ENCODE data around the gene ZNF646. TPM values are rescaled to one million over a fixed set of nuclear protein-coding genes. Genes with fewer than 3 reads are reported as not detected.

ZNF646 gene
- total RNA-seq, 1 donor from 2014 or later = 32.6 TPM

DNA sequence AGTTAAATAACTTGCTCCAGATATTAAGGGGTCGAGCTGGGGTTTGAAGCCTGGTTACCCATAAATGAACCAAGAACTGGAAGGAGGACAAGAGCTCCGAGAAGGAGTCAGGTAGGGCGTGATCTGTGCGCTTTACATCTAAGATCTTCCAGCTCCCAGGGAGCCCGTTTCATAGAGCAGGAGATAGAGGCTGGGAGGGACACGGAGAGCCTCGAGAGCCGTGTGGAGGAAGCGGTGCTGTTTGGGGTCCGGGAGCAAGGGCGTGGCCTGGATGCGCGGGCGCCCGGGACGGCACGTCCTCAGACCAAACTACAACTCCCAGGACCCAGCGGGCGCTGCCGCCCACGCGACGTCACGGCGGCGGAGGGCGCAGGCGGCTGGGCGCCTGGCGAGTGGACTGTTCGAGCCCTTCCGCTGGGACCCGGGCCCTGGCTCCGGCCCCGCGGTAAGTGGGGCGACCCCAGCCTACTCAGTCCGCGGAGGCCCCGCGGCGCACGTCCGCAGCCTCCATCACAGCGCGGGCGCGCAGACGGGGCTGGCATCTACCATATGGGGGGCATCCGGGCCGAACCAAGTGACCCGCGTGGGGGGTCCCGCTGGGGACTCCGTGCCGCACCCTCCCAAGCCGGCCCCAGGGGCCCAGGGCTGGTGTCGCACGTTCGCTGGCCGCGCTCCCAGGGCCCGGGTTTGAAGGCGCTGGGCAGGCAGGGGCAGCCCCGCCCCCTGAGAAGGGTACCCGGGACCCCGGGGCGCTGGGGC is 34.0 kb downstream of the ZNF646 start, which contains the start of gene BCKDK:
TSS of gene BCKDK (plus strand) at position 352 of the 759 bp plus-strand sequence. CDS start 838 bp downstream, outside the sequence.
- Mint-ChIP-seq H3K27me3 (no peaks in the 10 kb centered on the region), H3K4me1 (ENCODE audit: low read depth) (peaks cover 2% of the 10 kb centered on the region), H3K27ac (peak within 1 kb of the TSS; percentile 9), H3K36me3 (ENCODE audit: insufficient read depth) (peaks cover 6% of the 10 kb centered on the region), H3K9me3 (ENCODE audit: low read depth) (no peaks in the 10 kb centered on the region), H3K4me3 (ENCODE audit: low read depth) (peak within 1 kb of the TSS; percentile 69)
- DNase-seq (ENCODE audit: low spot score, unreplicated experiment) = no peak
- TF ChIP-seq, protein P1, sequence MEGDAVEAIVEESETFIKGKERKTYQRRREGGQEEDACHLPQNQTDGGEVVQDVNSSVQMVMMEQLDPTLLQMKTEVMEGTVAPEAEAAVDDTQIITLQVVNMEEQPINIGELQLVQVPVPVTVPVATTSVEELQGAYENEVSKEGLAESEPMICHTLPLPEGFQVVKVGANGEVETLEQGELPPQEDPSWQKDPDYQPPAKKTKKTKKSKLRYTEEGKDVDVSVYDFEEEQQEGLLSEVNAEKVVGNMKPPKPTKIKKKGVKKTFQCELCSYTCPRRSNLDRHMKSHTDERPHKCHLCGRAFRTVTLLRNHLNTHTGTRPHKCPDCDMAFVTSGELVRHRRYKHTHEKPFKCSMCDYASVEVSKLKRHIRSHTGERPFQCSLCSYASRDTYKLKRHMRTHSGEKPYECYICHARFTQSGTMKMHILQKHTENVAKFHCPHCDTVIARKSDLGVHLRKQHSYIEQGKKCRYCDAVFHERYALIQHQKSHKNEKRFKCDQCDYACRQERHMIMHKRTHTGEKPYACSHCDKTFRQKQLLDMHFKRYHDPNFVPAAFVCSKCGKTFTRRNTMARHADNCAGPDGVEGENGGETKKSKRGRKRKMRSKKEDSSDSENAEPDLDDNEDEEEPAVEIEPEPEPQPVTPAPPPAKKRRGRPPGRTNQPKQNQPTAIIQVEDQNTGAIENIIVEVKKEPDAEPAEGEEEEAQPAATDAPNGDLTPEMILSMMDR (IDR thresholded peaks at IDR 0.05; ENCODE audit: unreplicated experiment) = no peak

DNA sequence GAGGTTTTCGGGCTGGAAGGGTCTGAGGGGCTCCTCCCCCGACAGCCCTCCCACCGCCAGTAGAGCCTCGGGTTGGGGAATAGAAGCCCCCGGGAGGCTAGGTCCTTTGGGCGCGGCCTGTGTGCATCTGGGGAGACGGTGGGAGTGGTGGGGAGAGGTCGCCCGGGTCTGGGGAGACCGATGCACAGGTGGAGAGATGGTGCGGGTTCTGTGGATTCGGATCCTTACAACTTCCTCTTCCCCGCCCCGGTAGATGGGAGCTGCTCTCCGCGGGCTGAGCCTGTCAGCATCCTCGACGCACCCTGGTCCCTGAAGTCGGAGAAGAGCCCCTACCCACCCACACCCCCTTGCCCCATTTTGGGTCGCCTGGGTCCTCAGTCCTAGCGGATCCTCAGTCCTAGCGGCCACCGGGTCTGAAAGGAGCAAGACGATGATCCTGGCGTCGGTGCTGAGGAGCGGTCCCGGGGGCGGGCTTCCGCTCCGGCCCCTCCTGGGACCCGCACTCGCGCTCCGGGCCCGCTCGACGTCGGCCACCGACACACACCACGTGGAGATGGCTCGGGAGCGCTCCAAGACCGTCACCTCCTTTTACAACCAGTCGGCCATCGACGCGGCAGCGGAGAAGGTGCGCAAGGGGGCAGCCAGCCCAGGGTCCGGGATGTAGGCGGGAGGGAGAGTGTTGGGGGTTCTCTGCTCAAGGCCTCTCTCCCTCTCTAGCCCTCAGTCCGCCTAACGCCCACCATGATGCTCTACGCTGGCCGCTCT is 34.8 kb downstream of the ZNF646 start:
- Mint-ChIP-seq H3K4me3 (ENCODE audit: low read depth) (peak overlapping the region; percentile 69), H3K4me1 (ENCODE audit: low read depth) (peaks cover 2% of the 10 kb centered on the region), H3K27me3 (no peaks in the 10 kb centered on the region), H3K27ac (no peak overlapping the region), H3K36me3 (ENCODE audit: insufficient read depth) (peaks cover 6% of the 10 kb centered on the region), H3K9me3 (ENCODE audit: low read depth) (no peaks in the 10 kb centered on the region)
- no peak for DNase-seq (ENCODE audit: low spot score, unreplicated experiment)
- TF ChIP-seq, protein P1 (IDR thresholded peaks at IDR 0.05; ENCODE audit: unreplicated experiment) = no peak

DNA sequence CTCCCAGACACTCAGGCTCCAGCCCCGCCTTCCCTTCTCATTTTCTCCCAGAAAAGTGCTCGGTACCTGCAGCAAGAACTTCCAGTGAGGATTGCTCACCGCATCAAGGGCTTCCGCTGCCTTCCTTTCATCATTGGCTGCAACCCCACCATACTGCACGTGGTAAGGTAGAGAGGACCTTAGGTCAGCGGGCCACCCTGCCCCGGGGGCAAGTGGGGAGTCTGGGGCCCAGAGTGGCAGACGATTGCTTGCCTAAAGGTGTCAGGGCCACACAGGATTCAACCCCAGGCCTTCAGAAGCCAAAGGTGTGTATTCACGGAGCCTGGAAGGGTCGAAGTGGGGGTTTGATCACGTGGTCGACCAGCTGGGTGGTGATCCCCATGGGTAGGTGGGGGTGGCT is 35.4 kb downstream of the ZNF646 start:
- Mint-ChIP-seq H3K4me3 (ENCODE audit: low read depth) (peak overlapping the region; percentile 68), H3K4me1 (ENCODE audit: low read depth) (peaks cover 2% of the 10 kb centered on the region), H3K27ac (no peak overlapping the region), H3K27me3 (no peaks in the 10 kb centered on the region), H3K36me3 (ENCODE audit: insufficient read depth) (peaks cover 6% of the 10 kb centered on the region), H3K9me3 (ENCODE audit: low read depth) (no peaks in the 10 kb centered on the region)
- no peak for DNase-seq (ENCODE audit: low spot score, unreplicated experiment)
- TF ChIP-seq, protein P1 (IDR thresholded peaks at IDR 0.05; ENCODE audit: unreplicated experiment) = no peak

DNA sequence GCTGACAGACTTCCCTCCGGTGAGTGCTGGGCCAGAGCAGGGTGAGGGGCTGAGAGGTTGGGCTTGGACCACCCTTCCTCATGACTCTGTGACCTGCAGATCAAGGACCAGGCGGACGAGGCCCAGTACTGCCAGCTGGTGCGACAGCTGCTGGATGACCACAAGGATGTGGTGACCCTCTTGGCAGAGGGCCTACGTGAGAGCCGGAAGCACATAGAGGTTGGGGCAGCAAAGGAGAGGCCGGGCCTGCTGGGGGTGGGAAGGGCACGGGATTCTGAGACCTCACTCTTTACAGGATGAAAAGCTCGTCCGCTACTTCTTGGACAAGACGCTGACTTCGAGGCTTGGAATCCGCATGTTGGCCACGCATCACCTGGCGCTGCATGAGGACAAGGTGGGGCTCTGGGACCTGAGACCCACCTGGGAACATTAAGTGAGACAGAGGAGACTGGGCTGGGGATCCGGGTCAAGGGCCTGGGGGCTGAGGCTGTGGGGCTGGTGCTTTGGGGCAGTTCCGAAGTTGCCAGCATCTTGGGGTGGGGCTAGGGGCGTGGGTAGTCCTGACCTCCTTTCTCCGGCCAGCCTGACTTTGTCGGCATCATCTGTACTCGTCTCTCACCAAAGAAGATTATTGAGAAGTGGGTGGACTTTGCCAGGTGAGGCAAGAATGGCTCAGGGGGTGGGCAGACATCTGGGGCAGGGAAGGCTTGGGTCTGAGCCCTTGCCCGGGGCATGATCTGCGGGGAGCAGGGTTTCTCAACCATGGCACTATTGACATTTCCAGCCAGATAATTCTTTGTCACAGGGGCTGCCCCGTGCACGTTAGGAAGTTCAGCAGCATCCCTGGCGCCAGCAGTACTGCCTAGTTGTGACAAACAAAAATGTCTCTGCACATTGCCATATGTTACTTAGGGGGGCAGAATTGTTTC is 36.1 kb downstream of the ZNF646 start:
- peaks cover 2% of the 10 kb centered on the region for H3K4me1 Mint-ChIP-seq (ENCODE audit: low read depth)
- peak overlapping the region; percentile 68 for H3K4me3 Mint-ChIP-seq (ENCODE audit: low read depth)
- TF ChIP-seq, protein P1 (IDR thresholded peaks at IDR 0.05; ENCODE audit: unreplicated experiment) = no peak
- H3K27me3 Mint-ChIP-seq = no peaks in the 10 kb centered on the region
- peak overlapping the region; percentile 59 for H3K27ac Mint-ChIP-seq
- no peak for DNase-seq (ENCODE audit: low spot score, unreplicated experiment)
- H3K9me3 Mint-ChIP-seq (ENCODE audit: low read depth) = no peaks in the 10 kb centered on the region
- peaks cover 6% of the 10 kb centered on the region for H3K36me3 Mint-ChIP-seq (ENCODE audit: insufficient read depth)

All from progenitor cell of endocrine pancreas (in vitro differentiated cells).